Liver (tissue), 9 donors: ENCODE measurements around the gene PHGDH. TPM values are rescaled to one million over a fixed set of nuclear protein-coding genes. Genes with fewer than 3 reads are reported as not detected.

Experiments used
- DNase-seq: peaks from one replicate; pipeline ENCODE4 v3.0.0-alpha.2; 2017; ENCODE audit warnings: low spot score
- H3K27ac ChIP-seq, 2 donors: one replicate each; pipeline ENCODE4 v1.7.0; 2013; ENCODE audit warnings: inconsistent platforms in 2 of 2, low read length in 2 of 2, control low read depth in 1 of 2, low read depth in 1 of 2, mild to moderate bottlenecking in 1 of 2
- H3K27me3 ChIP-seq, 4 donors: one replicate each; pipeline versions ENCODE4 v1.6.1 to v1.7.0; 2013; ENCODE audit warnings: low read length in 3 of 4, inconsistent platforms in 1 of 4, mild to moderate bottlenecking in 1 of 4, moderate library complexity in 1 of 4; ENCODE audit not compliant: control insufficient read depth in 4 of 4, insufficient read depth in 4 of 4
- H3K36me3 ChIP-seq, 4 donors: one replicate each; pipeline versions ENCODE4 v1.6.1 to v1.7.0; 2013; ENCODE audit warnings: low read length in 3 of 4, mild to moderate bottlenecking in 3 of 4, low read depth in 1 of 4, moderate library complexity in 1 of 4; ENCODE audit not compliant: control insufficient read depth in 4 of 4, insufficient read depth in 3 of 4
- H3K4me1 ChIP-seq, 4 donors: one replicate each; pipeline versions ENCODE4 v1.6.1 to v1.7.0; 2013; ENCODE audit warnings: low read length in 3 of 4, mild to moderate bottlenecking in 3 of 4, moderate library complexity in 1 of 4; ENCODE audit not compliant: control insufficient read depth in 4 of 4, insufficient read depth in 4 of 4
- H3K4me3 ChIP-seq, 3 donors: one replicate each; pipeline versions ENCODE4 v1.6.1 to v1.7.0; 2013; ENCODE audit warnings: low read length in 3 of 3, control low read depth in 1 of 3, low read depth in 1 of 3, mild to moderate bottlenecking in 1 of 3
- H3K9ac ChIP-seq, 2 donors: one replicate each; pipeline ENCODE4 v1.7.0; 2013; ENCODE audit warnings: low read length in 2 of 2, mild to moderate bottlenecking in 2 of 2, moderate library complexity in 2 of 2, control low read depth in 1 of 2, low read depth in 1 of 2
- H3K9me3 ChIP-seq, 4 donors: one replicate each; pipeline versions ENCODE4 v1.6.1 to v1.7.0; 2013; ENCODE audit warnings: low read length in 3 of 4; ENCODE audit not compliant: control insufficient read depth in 4 of 4
- HNF4A ChIP-seq, 2 donors: conservative IDR thresholded peaks; 2 replicates each; pipeline ENCODE4 v1.6.1; 2016; ENCODE audit warnings: antibody characterized with exemption in 2 of 2, mild to moderate bottlenecking in 2 of 2
- HNF4G ChIP-seq: IDR thresholded peaks from 2 replicates; pipeline ENCODE4 v1.6.1; 2016; ENCODE audit warnings: antibody characterized with exemption
- JUND ChIP-seq, 2 donors: IDR thresholded peaks; 2 replicates each; pipeline ENCODE4 v1.6.1; 2016; ENCODE audit warnings: antibody characterized with exemption in 2 of 2
- NR2F2 ChIP-seq: IDR thresholded peaks from 2 replicates; pipeline ENCODE4 v1.6.1; 2016; ENCODE audit warnings: antibody characterized with exemption
- RXRA ChIP-seq, 2 donors: IDR thresholded peaks; 2 replicates each; pipeline ENCODE4 v1.6.1; 2017 to 2018; ENCODE audit warnings: antibody characterized with exemption in 2 of 2, mild to moderate bottlenecking in 1 of 2
- SP1 ChIP-seq: IDR thresholded peaks from 2 replicates; pipeline ENCODE4 v1.6.1; 2018; ENCODE audit warnings: antibody characterized with exemption, mild to moderate bottlenecking
- TAF1 ChIP-seq: conservative IDR thresholded peaks from 2 replicates; pipeline ENCODE4 v1.6.1; 2016; ENCODE audit warnings: antibody characterized with exemption, mild to moderate bottlenecking
- YY1 ChIP-seq: IDR thresholded peaks from 2 replicates; pipeline ENCODE4 v1.6.1; 2016; ENCODE audit warnings: antibody characterized with exemption, mild to moderate bottlenecking
- WGBS: extraction: QIAGEN DNeasy Blood & Tissue Kit; methylation state at CpG from one replicate; pipeline ENCODE4 v1.1.7; 2013; 5-methylcytosine and 5-hydroxymethylcytosine counted together
- polyA plus RNA-seq, 2 donors: library from polyadenylated mRNA; stranded (reverse) in 1 of 2; unstranded in 1 of 2; fragments of 200-250 nt in 1 of 2; fragments of >200 nt in 1 of 2; fragmentation: Nextera tagmentation in 1 of 2; extraction: Ambion mirVana in 1 of 2; gene quantifications; one replicate each; pipeline versions ENCODE4 v1.2.1 to v1.2.3, GENCODE V29; 2013 to 2015
- total RNA-seq, 2 donors: library from RNA; depleted of rRNA; stranded (reverse); fragments of >200 nt; gene quantifications; one replicate each; pipeline ENCODE4 v1.2.3, GENCODE V29; 2014
- TF ChIP-seq, protein P1 (sequence below): IDR thresholded peaks from 2 replicates; pipeline ENCODE4 v1.6.1; 2016; ENCODE audit warnings: antibody characterized with exemption
- TF ChIP-seq, protein P2 (sequence below): IDR thresholded peaks from 2 replicates; pipeline ENCODE4 v1.6.1; 2016; ENCODE audit warnings: antibody characterized with exemption, mild to moderate bottlenecking
- TF ChIP-seq, protein P3 (sequence below): IDR thresholded peaks from 2 replicates; pipeline ENCODE4 v1.6.1; 2016; ENCODE audit warnings: antibody characterized with exemption
- TF ChIP-seq, protein P4 (sequence below): IDR thresholded peaks from 2 replicates; pipeline ENCODE4 v1.6.1; 2016; ENCODE audit warnings: antibody characterized with exemption
- donor health status: healthy.
- donor health status: healthy.
- donor health status: healthy.
- donor health status: healthy.
- donor health status: healthy.

PHGDH gene
- total and polyA plus RNA-seq, 4 donors: 48.0 to 178 (median 80.5) TPM

DNA sequence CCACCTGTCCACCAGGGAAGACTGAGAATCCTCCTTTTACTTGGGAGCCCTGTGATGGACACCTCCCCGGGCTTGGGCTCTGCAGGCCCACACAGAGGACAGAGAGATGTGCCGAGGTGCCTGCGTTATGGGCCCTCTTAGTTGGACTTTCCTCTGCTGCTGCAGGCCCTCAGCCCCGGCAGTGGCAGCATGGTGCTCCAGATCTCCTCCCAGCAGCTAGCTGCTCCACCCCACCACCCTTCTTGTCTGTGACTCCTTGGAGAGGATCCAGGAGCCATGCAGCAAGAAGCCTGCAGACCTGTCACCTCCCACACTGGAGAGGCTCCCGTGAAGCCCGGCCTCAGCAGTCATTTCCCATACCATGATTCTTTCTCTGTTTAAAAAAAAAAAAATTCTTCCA is 27.4 kb downstream of the PHGDH start:
- Histone ChIP-seq H3K4me3 (no peak overlapping the region), H3K27me3 (no peaks in the 10 kb centered on the region), H3K9me3 (no peaks in the 10 kb centered on the region), H3K4me1 (peaks cover 0 to 55% (median 25%) of the 10 kb centered on the region in 4 donors), H3K27ac (no peak overlapping the region), H3K36me3 (peaks cover 0 to 28% (median 15%) of the 10 kb centered on the region in 4 donors), H3K9ac (no peak overlapping the region)
- TF ChIP-seq HNF4A (conservative IDR thresholded peaks at IDR 0.05) (no peak), NR2F2 (no peak), HNF4G (no peak), JUND (IDR thresholded peaks at IDR 0.05) (no peak), SP1 (no peak)
- TF ChIP-seq, protein P1, sequence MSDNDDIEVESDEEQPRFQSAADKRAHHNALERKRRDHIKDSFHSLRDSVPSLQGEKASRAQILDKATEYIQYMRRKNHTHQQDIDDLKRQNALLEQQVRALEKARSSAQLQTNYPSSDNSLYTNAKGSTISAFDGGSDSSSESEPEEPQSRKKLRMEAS: no peak
- DNase-seq: no peak
- 89% methylated on average over 6 of the region's 6 CpGs for WGBS

DNA sequence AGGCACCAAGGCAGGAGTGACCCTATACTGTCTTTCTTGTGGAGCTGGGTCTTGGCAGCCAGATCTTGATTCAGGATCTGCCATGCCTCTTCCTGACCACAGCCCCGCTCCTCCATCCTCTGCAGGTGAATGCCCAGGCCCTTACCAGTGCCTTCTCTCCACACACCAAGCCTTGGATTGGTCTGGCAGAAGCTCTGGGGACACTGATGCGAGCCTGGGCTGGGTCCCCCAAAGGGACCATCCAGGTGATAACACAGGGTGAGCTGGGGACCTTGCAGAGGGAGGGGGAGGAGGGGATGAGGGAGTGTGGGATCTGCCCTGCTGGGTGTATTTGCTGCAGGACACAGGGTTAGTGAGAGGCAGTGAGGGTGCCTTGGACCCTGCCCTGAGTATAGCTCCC is 28.5 kb downstream of the PHGDH start:
- WGBS: 96% methylated on average over 2 of the region's 2 CpGs
- Histone ChIP-seq H3K36me3 (peaks cover 0 to 23% (median 12%) of the 10 kb centered on the region in 4 donors), H3K27me3 (no peaks in the 10 kb centered on the region), H3K9me3 (no peaks in the 10 kb centered on the region), H3K9ac (no peak overlapping the region), H3K4me3 (no peak overlapping the region), H3K27ac (no peak overlapping the region), H3K4me1 (peaks cover 0 to 49% (median 27%) of the 10 kb centered on the region in 4 donors)
- TF ChIP-seq, protein P2, sequence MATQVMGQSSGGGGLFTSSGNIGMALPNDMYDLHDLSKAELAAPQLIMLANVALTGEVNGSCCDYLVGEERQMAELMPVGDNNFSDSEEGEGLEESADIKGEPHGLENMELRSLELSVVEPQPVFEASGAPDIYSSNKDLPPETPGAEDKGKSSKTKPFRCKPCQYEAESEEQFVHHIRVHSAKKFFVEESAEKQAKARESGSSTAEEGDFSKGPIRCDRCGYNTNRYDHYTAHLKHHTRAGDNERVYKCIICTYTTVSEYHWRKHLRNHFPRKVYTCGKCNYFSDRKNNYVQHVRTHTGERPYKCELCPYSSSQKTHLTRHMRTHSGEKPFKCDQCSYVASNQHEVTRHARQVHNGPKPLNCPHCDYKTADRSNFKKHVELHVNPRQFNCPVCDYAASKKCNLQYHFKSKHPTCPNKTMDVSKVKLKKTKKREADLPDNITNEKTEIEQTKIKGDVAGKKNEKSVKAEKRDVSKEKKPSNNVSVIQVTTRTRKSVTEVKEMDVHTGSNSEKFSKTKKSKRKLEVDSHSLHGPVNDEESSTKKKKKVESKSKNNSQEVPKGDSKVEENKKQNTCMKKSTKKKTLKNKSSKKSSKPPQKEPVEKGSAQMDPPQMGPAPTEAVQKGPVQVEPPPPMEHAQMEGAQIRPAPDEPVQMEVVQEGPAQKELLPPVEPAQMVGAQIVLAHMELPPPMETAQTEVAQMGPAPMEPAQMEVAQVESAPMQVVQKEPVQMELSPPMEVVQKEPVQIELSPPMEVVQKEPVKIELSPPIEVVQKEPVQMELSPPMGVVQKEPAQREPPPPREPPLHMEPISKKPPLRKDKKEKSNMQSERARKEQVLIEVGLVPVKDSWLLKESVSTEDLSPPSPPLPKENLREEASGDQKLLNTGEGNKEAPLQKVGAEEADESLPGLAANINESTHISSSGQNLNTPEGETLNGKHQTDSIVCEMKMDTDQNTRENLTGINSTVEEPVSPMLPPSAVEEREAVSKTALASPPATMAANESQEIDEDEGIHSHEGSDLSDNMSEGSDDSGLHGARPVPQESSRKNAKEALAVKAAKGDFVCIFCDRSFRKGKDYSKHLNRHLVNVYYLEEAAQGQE: no peak
- TF ChIP-seq, protein P3, sequence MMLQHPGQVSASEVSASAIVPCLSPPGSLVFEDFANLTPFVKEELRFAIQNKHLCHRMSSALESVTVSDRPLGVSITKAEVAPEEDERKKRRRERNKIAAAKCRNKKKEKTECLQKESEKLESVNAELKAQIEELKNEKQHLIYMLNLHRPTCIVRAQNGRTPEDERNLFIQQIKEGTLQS: no peak
- no peak for TF ChIP-seq TAF1
- TF ChIP-seq YY1: no peak
- TF ChIP-seq, protein P4, sequence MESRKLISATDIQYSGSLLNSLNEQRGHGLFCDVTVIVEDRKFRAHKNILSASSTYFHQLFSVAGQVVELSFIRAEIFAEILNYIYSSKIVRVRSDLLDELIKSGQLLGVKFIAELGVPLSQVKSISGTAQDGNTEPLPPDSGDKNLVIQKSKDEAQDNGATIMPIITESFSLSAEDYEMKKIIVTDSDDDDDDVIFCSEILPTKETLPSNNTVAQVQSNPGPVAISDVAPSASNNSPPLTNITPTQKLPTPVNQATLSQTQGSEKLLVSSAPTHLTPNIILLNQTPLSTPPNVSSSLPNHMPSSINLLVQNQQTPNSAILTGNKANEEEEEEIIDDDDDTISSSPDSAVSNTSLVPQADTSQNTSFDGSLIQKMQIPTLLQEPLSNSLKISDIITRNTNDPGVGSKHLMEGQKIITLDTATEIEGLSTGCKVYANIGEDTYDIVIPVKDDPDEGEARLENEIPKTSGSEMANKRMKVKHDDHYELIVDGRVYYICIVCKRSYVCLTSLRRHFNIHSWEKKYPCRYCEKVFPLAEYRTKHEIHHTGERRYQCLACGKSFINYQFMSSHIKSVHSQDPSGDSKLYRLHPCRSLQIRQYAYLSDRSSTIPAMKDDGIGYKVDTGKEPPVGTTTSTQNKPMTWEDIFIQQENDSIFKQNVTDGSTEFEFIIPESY: no peak
- no peak for TF ChIP-seq RXRA (IDR thresholded peaks at IDR 0.05)
- TF ChIP-seq HNF4G: no peak
- TF ChIP-seq HNF4A (conservative IDR thresholded peaks at IDR 0.05): no peak
- DNase-seq: no peak
